Measurements from ENCODE around the gene SAXO2.
"Not testable (repeated sequence)": the region's sequence is repeated elsewhere in the genome, so short reads cannot be mapped to it uniquely, and the experiment has no call there.

The SAXO2 gene

DNA sequence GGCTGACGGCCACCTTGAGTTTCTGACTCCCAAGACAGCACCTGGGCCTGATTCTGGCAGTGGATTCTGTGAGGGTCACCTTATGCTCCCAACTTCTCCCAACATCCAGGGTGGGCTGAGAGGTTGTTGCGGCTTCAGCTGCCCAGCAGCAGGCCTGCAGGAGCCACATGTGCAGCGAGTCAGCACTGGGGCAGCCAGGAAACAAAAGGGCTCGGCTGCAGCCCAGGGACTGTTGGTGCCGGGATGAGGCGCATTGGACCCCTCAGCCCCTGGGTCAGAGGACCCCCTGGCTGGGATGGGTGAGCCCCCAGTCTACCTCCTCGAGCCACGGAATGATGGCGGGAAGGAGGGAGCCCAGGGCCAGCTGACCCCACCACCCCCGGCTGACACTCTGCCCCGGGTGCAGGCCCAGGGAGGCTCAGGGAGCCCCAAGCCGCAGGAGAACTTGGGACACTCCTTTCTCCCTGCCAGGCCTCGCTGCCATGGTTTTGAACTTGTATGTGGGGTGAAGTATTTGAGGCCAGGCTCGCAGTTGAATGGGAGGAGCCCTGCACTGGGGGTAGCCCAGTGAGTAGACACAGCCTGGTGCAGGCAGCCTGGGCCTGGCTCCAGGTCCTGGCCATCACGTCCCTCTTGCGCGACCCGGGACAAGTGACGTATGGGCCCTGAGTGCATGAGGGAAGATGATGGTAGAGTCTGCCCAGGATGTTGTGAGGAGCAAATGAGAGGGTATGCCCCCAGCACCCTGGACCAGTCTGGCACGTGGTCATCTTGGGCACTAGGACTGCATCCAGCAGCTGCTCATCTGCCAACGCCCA lies 51.5 kb downstream of the SAXO2 start:
- DNase-seq (ENCODE audit: low read depth in 1 of 2, low spot score in 1 of 2) = not testable (repeated sequence)

DNA sequence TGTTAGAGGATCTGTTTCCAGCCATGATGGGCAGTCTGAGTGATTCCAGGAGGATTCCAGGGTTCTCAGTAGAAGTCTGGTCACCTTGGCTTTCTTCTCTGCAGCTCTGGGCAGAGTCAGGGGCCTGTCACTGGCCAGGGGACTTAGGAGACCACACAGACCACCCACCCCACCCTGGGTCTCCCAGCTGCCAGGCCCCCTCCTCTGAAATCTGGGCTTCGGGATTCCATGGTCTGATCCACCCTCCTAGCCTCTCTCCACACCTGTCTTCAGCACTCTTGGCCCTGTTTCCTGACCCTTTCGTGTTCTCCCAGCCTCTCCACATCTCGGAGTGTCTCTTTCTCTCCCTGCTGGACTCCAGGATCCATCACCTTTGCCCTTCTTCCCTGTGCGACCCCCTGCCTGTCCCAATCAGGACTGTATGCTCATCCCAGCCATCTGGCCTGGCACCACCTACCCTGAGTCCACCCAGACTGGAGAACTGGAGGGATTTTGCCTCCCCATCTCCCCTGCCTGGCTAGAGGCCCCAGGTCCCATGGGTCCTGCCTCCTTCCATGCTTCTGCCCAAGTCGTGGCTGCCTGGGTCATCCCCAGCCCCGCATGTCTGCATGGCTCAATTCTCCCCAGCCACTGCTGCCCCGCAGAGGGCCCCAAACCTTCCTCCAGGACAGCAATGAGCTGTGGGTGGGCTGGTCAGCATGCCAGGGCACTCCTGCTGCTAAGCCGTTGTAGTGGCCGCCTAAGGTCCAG lies 52.3 kb downstream of the SAXO2 start:
- DNase-seq (ENCODE audit: low read depth in 1 of 2, low spot score in 1 of 2) = no peak

DNA sequence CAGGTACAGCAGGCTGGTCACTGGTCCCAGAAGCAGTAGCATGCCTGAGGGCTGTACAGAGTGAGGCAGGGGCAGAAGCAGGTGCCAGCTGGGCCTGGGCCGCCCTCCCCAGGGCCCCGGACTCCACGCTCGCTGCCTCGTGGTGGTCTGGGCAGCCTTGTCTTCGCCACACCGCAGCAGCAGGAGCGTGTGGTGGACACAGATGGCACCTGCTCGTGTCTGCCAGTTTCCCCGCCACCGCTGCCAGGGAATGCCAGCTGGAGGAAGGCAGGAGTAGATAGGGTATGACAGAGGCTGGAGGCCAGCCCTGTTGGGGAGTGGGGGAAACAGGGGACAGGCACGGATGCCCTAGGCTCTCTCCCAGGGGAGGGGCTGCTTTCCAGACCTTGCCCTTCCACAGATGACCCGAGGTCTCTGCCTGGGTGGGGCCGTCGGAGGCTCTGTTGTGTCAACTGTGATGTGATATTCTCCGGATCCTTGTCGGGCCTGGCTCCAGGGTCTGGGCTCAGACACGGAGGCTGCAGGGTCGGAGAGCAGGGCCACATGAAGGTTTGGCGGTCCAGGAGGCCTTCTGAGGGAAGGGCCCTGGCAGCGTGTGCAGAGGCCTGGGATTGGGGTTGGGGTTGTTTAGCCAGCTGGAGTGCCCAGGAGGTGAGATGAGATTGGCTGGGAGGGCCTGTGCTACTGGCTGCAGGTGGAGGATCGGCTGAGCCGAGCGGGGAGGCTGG lies 53.1 kb downstream of the SAXO2 start:
- no peak for DNase-seq (ENCODE audit: low read depth in 1 of 2, low spot score in 1 of 2)

DNA sequence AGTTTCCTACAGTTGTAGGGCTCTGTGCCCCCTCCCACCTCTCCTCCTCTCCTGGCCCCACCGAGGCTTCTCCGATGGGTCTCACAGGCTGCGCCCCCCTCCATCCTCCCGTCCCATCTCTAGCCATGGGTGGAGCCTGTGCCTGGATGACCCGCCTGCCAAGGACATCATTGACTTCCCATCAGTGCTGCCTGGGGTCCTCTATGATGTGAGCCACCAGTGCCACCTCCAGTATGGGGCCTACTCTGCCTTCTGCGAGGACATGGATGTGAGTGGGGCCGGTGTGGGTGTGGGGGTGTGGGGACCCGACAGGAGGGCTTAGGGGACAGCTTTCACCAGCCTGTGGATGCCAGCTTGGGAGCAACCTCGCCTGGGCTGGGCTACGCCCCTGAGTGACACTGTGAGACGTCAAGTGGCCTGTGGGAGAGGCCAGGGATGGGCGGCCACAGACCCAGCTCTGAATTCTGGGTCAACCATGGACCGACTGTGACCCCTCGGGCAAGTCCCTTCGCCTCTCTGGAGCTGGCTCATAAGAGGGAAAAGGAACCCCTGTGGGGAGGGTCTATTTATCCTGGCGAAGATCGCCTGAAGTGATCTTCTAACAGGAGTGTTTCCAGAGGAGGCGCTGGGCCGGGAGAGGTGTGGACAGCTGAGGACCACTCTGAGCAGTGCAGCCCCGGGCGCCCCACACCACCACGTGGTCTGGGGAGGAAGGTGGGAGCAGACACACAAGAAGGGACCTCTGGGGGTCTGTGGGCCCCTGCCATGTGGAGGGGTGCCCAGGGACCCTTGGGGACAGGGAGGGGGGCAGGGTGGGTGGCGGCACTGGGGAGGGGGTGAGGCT lies 53.9 kb downstream of the SAXO2 start:
- DNase-seq (ENCODE audit: low read depth in 1 of 2, low spot score in 1 of 2) = not testable (repeated sequence)

DNA sequence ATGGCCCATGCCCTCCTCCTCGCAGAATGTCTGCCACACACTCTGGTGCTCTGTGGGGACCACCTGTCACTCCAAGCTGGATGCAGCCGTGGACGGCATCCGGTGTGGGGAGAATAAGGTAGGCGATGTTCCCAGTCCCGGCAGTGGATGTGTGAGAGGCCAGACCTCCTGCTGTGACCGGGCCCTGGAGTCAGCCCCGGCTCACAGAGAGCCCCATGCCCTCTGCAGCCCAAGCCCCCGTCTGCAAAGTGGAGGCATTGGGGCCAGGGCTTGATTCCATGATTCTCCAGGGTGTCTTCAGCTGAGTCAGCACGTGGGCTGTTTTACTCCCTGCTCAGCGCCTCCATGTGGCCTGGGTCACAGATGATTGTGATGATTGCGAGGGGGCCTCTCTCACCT lies 54.5 kb downstream of the SAXO2 start:
- DNase-seq (ENCODE audit: low read depth in 1 of 2, low spot score in 1 of 2) = no peak

DNA sequence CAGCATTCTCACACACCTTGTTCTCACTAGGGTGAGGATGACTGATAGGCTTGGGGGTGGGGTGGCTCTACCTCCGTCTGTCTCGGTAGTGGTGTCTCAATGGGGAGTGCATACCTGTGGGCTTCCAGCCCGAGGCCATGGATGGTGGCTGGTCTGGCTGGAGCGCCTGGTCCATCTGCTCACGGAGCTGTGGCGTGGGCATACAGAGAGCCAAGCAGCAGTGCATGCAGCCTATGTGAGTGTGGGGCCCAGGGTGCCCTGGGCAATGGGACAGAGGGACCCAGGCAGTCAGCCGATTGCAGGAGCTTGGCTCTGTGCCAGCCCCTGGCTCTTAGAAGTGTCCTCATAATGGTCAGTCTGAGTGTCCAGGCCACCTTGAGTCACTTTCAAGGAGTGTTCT lies 54.9 kb downstream of the SAXO2 start:
- not testable (repeated sequence) for DNase-seq (ENCODE audit: low read depth in 1 of 2, low spot score in 1 of 2)

DNA sequence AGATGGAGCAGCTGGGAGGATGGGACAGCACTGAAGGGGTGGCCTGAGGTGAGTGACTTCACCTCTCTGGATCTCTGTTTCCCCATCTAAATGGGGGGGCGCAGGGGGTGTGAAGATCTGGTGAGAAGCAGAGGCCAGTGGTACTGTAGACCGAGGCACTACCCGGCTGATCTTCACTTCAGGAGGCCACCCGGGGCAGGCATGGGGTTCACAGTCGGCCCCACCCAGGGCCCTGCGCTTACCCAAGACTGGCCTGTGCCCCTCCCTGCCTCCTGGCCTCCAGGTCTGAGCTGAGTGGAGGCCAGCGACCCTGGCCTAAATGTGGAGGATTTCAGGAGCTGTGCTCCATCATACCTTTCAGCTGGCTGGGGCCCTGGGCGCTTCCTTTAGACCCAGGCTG lies 55.7 kb downstream of the SAXO2 start:
- not testable (repeated sequence) for DNase-seq (ENCODE audit: low read depth in 1 of 2, low spot score in 1 of 2)

DNA sequence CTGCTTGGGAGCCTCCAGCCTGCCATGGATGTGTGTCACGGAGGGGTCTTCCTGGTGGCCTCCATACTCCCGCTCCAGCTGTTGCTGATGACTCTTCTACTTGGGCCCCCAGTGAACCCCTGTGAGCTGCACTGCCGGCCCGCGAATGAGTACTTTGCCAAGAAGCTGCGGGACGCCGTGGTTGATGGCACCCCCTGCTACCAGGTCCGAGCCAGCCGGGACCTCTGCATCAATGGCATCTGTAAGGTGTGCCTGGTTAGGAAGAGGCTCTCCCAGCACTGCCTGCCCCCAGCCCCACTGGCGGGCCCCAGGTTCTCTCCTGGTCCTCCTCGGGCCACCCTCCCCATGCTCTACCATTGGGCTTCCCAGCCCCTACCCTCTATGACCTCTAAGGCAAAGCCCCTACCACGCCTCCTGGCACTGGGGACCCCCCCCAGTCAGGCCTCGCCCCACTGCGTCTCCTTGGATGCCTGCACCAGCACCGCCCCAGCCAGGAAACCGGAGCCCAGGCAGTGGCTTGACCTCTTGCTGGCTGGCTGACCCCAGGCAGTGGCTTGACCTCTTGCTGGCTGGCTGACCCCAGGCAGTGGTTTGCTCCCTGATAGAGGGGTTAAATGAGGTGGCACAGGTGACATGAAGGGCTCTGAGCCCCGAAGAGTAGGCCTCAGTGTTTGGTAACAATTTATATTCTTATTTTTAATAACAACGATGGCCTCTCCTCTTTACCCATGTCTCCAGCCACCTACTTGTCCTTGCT lies 57.1 kb downstream of the SAXO2 start:
- not testable (repeated sequence) for DNase-seq (ENCODE audit: low read depth in 1 of 2, low spot score in 1 of 2)

DNA sequence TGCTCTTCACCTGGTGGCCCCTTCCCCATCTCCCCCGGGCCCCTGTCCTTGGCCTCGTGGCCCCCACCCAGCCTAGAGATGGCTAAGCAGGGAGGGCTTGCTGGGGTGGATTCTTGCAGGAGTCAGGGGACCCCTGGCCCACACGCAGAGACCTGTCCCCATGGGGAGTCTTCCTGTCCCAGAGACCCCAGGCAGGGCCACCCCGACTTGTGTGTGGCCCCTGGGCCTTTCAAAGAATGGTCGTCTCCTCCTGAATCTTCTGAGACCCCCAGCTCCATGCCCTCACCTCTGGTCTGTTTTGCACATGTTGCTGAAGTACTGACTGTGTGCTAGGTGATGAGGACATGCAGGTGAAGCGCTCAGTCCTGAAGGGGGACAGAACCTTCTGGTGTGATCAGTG lies 58.2 kb downstream of the SAXO2 start:
- DNase-seq (ENCODE audit: low read depth in 1 of 2, low spot score in 1 of 2) = not testable (repeated sequence)

DNA sequence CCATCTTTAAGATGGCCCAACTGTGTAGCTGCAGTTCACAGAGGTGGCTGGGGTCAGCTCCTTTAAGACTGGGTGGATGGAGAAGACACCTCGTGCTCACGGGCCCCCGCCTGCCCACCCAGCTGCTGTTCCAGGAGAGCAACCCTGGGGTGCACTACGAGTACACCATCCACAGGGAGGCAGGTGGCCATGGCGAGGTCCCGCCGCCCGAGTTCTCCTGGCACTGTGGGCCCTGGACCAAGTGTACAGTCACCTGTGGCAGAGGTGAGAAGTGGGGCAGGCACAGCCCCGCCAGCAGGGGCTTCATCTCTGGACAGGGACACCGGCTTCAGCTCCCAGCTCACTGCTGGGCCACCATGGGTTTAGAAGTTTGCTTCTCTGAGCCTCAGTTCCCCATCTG lies 59.9 kb downstream of the SAXO2 start:
- DNase-seq (ENCODE audit: low read depth in 1 of 2, low spot score in 1 of 2) = not testable (repeated sequence)

DNA sequence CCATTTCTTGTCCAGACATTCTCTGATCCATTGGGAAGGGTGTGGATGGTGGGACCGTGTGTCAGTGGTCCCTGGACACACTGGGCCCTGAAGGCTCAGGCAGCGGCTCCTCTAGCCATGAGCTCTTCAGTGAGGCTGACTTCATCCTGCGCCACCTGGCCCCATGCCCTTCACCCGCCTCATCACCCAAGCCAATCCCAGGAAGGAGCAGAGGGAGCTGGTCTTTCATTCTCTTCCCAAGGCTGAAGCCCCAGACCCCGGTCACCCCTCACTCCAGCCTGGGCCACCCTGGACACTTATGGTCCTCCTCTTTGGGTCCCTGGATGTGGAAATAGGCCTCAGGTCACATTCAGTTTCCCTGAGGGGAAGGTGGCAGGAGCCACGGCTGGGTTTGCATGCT lies 62.2 kb downstream of the SAXO2 start:
- not testable (repeated sequence) for DNase-seq (ENCODE audit: low read depth in 1 of 2, low spot score in 1 of 2)

DNA sequence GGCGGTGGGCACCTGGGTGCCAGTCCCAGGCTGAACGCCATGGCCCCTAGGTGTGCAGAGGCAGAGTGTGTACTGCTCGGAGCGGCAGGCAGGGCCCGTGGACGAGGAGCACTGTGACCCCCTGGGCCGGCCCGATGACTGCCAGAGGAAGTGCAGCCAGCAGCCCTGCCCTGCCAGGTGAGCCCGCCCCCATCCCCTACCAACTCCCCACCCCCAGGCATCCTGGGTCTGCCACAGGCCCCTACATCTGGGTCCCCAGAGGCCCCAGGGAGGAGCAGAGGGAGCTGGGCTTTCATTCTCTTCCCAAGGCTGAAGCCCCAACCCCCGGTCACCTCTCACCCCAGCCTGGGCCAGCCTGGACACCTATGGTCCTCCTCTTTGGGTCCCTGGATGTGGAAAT lies 63.0 kb downstream of the SAXO2 start:
- DNase-seq (ENCODE audit: low read depth in 1 of 2, low spot score in 1 of 2) = not testable (repeated sequence)

DNA sequence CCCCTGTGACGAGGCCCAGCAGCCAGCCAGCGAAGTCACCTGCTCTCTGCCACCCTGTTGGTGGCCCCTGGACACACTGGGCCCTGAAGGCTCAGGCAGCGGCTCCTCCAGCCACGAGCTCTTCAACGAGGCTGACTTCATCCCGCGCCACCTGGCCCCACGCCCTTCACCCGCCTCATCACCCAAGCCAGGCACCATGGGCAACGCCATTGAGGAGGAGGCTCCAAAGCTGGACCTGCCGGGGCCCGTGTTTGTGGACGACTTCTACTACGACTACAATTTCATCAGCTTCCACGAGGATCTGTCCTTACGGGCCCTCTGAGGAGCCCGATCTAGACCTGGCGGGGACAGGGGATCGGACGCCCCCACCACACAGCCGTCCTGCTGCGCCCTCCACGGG lies 64.3 kb downstream of the SAXO2 start:
- DNase-seq (ENCODE audit: low read depth in 1 of 2, low spot score in 1 of 2) = not testable (repeated sequence)

DNA sequence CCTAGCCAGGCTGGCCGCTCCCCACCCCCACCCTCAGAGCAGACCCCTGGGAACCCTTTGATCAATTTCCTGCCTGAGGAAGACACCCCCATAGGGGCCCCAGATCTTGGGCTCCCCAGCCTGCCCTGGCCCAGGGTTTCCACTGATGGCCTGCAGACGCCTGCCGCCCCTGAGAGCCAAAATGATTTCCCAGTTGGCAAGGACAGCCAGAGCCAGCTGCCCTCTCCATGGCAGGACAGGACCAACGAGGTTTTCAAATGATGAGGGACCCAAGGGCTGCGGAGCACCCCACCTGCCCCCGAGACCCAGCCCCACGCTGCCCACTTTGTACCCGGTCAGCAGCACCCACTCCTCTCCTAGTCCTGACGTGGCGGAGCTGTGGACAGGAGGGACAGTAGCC lies 64.8 kb downstream of the SAXO2 start:
- not testable (repeated sequence) for DNase-seq (ENCODE audit: low read depth in 1 of 2, low spot score in 1 of 2)

DNA sequence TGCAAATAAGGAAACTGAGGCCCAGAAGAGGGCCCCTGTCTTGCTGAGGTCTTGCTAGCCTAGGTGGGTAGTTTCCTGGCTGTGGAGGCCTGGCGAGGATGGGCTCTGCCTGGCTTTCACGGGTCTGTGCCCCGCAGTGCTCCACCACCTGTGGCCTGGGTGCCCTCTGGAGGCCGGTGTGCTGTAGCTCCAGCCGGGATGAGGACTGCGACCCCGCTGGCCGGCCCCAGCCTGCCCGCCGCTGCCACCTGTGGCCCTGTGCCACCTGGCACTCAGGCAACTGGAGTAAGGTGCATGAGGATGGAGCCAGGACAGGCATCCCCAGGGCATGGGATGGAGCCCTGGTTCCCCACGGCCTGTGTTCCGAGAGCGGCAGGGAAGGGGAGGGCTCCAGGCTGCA lies 66.4 kb downstream of the SAXO2 start:
- DNase-seq (ENCODE audit: low read depth in 1 of 2, low spot score in 1 of 2) = not testable (repeated sequence)

DNA sequence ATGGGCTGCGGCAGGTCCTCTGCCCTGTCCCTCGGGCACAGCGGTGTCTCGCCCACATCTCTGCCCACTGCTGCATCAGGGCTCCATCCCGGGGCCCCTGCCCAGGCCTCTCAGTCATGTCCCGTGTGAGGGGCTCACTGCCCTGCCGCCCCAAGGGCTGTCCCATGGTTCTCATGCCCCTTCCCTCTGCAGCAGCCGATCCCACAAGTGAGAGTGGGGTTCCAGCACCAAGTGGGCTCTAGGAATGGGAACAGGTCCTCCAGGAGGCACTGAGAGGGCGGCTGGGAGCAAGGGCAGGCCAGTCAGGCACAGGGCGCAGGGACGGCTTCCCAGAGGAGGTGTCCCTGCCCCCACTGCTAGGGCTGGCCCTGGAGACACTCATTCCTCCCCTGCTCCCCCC lies 68.3 kb downstream of the SAXO2 start:
- DNase-seq (ENCODE audit: low read depth in 1 of 2, low spot score in 1 of 2) = not testable (repeated sequence)

DNA sequence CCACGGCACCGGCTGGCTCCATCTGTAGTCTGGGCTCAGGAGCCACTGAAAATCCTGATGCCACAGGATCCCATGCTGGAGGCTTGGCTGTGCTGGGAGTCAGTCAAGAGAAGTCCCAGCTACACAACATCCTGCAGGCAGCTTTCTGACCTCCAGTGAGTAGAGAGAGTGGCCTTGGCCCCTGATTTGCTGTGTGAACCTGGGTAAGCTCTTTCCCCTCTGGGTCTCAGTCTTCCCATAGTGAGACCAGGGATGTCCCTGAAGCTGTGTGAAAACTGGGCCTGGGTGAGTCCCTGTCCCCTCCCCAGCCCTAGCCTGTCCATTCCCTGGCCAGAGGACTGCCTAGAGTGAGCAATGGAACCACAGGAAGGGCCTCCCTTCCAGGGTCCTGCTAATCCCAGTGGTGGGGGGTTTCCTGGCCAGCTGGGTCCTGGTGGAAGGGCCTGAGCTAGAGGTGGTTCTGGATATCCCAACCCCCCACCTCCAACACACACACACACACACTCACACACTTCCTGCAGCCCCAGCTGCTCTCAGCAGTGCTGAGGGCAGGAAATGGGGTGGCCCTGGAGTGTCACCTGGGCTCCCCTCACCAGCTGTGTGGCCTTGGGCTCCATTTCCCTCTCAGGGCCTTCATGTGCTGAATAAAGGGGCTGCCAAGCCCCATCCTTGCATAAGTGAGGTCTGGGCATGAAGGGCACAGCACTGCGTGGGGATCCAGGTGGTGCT lies 69.1 kb downstream of the SAXO2 start:
- DNase-seq (ENCODE audit: low read depth in 1 of 2, low spot score in 1 of 2) = not testable (repeated sequence)

DNA sequence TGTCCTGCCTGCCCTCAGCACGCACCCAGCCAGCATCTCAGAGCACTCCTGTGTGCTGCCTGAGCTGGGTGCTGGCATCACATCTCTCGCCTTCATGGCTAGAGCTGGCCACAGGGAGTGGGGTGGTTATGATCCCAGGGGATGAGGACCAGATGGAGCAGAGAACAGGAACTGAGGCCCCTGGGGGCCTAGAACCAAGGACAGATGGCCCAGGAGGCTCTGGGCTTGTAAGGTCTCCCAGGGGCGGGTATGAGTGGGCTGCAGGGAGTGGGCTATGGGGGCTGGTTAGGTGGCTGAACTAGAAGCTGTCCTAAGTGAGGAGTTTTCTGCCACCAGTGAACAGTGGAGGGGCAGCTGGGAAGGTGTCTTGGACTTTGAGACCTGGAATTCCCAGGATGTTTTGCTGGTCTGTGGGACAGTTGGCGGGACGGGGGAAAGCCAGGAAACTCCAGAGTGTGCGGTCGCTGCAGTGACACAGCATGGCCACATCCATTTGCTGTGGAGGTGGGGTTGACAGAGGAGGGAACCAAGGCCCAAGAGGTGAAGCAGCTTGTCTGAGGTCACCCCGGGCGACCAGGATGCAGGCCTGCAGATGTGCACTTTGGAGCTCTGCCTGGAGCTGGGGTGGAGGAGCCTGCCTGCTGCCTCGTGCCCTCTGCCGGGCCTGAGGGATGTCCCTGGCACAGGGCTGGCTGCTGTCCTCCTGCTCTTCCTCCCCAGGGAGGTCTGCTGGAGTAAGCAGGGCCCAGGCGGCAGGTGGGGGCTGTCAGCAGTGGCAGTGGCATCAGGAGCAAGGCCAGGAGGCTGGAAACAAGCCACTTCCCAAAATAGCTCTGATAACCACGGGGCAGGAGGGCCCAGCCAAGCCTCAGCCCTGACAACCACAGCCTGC lies 70.3 kb downstream of the SAXO2 start:
- DNase-seq (ENCODE audit: low read depth in 1 of 2, low spot score in 1 of 2) = not testable (repeated sequence)
